OCI-LY3 (cell line): ENCODE data around the gene GRAMD4.

Experiments
- EZH2phosphoT487 ChIP-seq: fragments of 200-600 bp; shearing (Covaris generic); IDR thresholded peaks from 2 replicates; pipeline ENCODE4 v1.6.1; 2018; ENCODE audit warnings: antibody characterized with exemption, mixed run types, low read depth
- TF ChIP-seq, protein P1 (sequence below): fragments of 200-600, 300-600 bp; sonication (generic); IDR thresholded peaks from 2 replicates; pipeline ENCODE4 v1.5.1; 2014; ENCODE audit warnings: antibody characterized with exemption, low read length, low read depth

DNA sequence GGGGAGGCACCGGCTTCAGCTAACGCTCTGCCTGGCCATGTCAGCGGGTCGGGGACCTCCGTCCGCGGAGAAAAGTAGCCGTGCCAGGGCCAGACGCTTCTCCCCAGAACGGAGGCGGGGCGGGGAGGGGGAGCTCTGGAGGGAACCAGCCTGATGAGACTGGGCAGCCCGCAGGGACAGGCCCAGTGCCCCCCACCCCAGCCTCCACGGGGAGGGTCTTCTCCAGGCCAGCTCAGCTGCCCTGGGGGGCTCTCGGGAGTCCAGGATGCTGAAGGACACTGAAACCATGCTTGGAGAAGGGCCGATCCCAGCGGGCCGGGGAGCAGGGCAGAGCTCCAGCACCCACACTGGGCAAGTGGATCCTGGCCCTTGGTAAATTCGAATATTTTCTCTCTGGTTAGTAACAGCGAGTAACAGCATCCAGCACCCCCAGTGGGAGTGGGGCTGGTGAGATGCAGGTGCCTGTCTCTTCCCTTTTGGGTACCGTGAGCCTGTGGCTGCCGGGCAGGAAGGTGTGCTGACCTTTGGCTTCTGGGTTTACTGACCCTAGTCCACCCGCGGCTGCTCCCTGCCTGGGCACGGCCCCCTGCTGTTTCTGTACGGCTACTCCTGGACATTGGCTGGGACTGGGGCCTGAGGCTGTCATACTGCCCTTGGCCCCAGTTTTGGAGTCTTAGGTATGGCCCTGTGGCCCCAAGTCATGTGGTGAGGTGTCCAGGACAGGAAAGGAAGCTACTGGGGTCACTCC is 35.8 kb downstream of the GRAMD4 start:
- no peak for TF ChIP-seq EZH2phosphoT487
- TF ChIP-seq, protein P1, sequence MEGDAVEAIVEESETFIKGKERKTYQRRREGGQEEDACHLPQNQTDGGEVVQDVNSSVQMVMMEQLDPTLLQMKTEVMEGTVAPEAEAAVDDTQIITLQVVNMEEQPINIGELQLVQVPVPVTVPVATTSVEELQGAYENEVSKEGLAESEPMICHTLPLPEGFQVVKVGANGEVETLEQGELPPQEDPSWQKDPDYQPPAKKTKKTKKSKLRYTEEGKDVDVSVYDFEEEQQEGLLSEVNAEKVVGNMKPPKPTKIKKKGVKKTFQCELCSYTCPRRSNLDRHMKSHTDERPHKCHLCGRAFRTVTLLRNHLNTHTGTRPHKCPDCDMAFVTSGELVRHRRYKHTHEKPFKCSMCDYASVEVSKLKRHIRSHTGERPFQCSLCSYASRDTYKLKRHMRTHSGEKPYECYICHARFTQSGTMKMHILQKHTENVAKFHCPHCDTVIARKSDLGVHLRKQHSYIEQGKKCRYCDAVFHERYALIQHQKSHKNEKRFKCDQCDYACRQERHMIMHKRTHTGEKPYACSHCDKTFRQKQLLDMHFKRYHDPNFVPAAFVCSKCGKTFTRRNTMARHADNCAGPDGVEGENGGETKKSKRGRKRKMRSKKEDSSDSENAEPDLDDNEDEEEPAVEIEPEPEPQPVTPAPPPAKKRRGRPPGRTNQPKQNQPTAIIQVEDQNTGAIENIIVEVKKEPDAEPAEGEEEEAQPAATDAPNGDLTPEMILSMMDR = no peak
